ENCODE data around the gene PTPRH.
"Not testable (repeated sequence)": the region's sequence is repeated elsewhere in the genome, so short reads cannot be mapped to it uniquely, and the experiment has no call there.

PTPRH gene

DNA sequence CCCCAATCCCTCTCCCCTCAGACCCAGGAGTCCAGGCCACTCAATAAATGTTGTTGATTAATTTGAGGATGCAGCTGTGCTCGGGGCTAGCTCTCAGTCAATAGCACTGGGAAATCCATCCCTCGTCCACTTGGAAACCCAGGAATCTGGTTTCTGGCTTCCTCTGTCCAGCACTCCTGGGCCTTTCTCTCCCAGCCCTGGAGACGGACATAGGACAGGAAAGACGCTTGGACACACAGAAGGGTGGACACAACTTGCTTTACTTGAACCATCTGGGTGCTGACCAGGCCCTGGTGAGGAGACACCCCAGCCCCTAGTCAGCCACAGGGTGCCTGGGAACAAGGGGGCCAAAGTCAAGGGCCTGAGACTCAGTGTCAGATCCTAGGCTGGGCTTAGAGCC lies 50.9 kb downstream of the PTPRH start:
- DNase-seq = no peak

- no peak for DNase-seq
These were observed 52.0 kb downstream of the PTPRH start, which contains the start of gene TNNI3 for GRCh38 chr19:55157064-55157908. Gene TNNI3 (minus strand): TSS chr19:55157732. CDS start chr19:55157589, 143 bp downstream.

DNA sequence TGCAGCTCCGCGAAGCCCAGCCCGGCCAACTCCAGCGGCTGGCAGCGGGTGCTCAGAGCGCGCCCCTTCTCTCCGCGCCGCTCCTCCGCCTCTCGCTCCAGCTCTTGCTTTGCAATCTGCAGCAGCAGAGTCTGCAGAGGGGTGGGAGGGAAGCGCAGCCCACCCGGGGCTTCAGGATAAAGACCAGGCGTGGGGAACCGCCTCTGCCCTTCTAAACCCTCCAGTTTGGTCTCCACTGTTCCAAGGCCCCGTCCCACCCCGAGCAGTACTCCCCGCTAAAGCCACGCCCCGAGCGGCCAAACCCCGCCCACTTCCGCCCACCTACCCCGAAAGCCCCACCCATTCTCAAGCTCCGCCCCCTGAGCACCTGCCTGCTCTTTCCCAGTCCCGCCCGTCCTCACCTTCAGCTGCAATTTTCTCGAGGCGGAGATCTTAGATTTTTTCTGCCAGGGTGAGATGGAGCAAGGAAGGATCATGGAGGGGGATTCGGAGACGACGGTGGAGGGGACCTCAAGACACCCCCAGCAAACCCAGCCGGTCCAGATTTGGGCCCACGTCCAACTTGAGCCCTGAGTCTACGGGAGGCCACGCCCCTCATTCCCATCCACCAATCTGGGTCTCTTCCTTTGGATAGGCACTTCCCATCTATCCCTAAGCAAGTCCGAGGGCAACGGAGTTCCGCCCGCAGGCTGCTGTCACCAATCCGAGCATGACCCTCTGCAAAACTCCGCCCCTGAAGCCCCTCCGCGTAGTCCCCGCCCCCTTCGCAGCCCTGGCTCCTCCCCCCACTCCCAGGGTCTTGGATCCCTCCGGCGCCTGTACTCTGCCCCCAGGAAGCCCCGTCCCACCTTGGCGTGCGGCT lies 52.9 kb downstream of the PTPRH start:
- peak; percentile 37 for DNase-seq

- not testable (repeated sequence) for DNase-seq
These were observed 53.5 kb downstream of the PTPRH start for GRCh38 chr19:55155784-55156183.

- no peak for DNase-seq
These were observed 55.5 kb downstream of the PTPRH start for GRCh38 chr19:55153652-55154264.

DNA sequence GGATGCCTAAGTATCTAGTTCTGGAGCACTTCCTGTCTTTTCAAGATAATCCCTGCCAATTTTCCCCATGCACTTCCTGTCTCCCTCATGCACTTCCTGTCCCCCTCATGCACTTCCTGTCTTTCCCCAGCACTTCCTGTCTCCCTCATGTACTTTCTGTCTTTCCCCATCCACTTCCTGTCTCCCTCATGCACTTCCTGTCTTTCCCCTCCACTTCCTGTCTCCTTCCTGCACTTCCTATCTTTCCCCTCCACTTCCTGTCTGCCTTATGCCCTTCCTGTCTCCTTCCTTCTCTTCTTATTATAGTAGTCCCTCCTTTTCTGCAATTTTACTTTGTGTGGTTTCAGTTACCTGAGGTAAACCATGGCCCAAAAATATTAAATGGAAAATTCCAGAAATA lies 57.3 kb downstream of the PTPRH start:
- no peak for DNase-seq

- no peak for DNase-seq
These were observed 60.0 kb downstream of the PTPRH start, which contains the start of gene TNNT1 for GRCh38 chr19:55149078-55150003. Gene TNNT1 (minus strand): TSS chr19:55149206. CDS start chr19:55147157, 2,049 bp downstream.

DNA sequence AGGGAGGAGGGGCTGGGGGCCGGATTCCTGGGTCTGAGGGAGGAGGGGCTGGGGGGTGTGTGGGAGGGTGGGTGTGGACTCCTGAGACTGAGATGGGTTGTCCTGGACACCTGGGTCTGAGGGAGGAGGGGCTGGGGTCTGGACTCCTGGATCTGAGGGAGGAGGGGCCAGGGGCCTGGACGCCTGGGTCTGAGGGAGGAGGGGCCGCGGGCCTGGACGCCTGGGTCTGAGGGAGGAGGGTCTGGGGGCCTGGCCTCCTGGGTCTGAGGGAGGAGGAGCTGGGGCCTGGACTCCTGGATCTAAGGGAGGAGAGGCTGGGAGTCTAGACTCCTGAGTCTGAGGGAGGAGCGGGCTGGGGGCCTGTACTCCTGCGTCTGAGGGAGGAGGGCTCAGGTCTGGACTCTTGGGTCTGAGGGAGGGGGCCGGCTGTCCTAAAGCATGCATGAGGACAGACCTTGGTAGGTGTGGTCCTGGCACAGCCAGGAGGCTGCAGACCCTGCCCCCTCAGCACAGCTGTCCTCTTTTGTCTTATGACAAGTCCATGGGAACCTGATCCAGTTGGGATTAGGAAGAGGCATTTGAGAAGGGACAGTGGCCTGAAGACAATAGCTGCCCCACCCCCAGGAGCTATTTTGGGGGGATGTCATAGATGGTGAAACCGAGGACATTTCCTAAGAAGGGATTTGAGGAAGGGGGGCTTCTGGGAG lies 61.6 kb downstream of the PTPRH start:
- DNase-seq = no peak

- DNase-seq = no peak
These were observed 62.5 kb downstream of the PTPRH start for GRCh38 chr19:55146705-55147273.

- peak; percentile 36 for DNase-seq
These were observed 63.1 kb downstream of the PTPRH start for GRCh38 chr19:55146078-55146704.

- DNase-seq = no peak
These were observed 64.1 kb downstream of the PTPRH start for GRCh38 chr19:55145232-55145631.

- no peak for DNase-seq
These were observed 67.6 kb downstream of the PTPRH start for GRCh38 chr19:55141696-55142095.

DNA sequence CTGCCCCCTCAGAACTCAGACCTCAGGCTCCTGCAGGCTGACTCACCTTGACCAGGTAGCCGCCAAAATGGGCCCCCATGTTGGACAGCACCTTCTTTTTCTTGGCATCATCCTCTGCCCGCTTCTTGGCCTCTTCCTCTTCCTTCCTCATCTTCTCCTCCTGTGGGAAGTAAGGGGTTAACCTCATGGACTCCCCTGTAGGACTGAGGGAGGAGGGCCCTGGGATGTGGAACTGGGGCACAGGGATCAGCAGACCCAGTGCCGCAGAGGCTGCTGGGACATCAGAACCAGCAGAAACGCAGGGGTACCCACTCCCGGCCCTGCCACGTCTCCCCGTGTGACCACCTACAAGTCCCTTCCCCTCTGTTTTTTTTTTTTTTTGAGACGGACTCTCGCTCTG lies 71.4 kb downstream of the PTPRH start:
- no peak for DNase-seq

DNA sequence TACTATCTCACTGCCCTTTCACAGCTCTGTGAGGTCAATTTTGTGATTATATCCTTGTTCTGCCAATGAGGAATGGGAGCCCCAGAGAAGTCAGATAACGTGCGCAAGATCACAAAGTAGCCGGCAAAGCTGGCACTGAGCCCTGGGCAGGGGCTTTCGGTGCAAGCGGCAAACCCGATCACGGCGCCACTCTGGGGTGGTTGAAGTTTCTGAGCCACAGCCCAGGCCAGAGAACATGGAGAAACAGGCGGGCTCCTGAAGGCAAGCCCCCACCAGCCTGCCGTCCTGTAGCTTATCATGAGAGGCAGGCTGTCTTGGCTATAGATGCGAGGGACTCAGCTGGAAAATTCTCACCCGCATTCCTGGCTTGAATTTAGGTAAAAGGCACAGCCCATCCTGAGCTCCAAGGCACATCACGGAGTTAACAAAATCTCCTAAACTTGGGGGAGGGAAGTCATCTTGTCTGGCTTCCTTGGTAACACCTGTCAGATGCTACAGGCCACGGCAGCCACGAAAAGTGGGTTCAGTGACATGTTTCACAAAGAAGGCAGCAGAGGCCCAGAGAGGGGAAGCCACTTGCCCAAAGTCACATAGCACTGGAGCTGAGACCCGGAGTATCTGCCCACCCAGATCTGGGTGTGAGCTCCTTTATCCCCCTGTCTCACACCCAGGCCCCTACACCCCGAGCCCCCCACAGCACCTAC lies 72.8 kb downstream of the PTPRH start:
- DNase-seq = no peak

DNA sequence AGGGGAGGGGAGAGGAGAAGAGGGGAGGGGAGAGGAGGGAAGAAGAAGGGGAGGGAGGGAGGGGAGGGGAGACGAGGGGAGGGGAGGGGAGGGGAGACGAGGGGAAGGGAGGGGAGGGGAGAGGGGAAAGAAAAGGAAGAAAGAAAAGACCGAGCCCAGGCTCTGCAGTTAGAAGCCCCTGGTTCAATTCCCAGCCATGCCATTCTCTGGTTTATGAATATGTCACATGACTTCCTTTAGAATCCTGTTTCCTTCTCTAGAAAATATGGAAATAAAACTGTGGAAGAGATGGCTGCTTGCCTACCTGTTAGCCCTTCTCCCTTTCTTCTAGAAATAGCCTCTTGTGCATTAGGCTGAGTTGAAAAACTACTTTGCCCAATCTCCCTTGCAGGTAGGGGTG lies 74.6 kb downstream of the PTPRH start:
- no peak for DNase-seq

DNA sequence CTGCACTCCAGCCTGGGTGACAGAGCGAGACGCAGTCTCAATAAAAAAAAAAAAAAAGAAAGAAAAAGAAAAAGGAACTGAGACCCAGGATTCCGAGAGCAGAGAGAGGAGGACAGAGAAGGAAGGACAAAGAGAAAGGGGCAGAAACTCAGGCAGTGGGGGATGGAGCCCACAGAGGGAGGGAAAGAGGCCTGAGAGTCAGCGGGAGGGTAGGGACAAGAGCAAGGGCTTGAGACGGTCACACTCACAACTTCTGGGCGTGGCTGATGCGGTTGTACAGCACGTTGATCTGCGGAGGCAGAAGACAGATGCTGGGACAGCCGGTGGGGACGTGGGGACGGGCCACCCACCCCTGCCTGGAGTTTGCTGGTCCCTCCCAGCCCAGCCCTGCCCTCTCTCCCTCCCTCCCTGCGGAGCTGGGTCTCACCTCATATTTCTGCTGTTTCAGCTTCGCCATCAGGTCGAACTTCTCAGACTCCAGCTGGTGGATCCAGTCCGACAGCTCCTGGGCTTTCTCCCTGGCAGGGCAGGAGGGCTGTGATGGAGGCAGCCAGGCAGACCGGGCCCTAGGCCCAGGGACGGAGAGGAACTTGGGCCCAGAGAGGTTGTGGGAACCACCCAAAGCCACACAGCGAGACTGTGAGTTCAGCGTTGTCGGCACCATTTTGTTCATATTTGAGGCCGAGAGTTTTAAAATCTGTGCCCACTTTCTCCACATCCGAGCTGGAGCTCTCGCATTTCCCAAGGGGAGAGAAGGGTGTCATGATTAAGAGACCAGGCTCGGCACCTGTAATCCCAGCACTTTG lies 75.5 kb downstream of the PTPRH start:
- no peak for DNase-seq

DNA sequence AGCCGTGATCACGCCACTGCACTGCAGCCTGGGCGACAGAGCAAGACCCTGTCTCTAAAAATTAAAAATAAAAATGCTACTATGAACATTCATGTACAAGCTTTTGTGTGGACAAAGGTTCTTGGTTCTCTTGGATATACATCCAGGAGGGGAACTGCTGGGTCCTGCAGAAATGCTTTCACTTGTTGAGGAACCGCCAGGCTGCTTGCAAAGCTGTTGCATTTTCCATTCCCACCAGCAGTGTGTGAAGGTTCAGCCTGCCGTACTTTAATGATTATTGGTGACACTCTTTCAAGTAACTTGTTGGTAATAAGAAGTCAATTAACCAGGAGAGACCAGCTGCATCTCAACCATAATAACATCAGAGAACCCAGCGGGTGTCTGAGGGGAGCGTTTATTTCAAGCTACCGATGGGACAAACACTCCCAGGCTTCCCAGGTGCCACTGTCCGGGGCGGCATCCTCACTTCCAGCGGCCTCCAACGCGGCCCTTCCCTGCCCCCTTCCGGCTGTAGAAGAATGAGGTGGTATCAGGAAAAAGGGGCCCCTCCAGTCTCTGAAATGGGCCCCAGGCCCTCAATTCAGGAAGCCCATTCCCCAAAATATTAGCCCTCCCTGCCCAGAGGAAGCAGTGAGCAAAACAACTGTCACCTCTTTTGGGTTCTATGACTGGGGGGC lies 76.7 kb downstream of the PTPRH start:
- DNase-seq = no peak

DNA sequence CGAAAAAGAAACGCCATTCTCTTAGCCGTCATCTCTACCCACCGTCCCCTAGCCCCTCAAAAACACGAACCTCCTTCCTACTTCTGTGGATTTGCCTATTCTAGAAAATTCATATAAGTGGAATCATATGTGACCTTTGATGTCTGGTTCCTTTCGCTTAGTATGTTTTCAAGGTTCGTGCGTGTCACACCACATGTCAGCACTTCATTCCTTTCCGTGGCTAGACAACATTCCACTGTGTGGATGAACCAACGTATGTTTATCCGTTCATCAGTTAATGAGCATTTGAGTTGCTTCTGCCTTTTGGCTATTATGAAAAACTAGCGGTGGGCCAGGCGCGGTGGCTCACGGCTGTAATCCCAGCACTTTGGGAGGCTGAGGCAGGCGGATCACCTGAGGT lies 77.9 kb downstream of the PTPRH start:
- no peak for DNase-seq

Data from activated CD4-positive, alpha-beta T cell treated with anti-CD3 and anti-CD28 coated beads, Interleukin-2, amount 50 U/mL, for 16 hours (primary cell).